A549 (cell line): ENCODE measurements around the gene SLC23A2.

Experiments used
- CHD4 ChIP-seq: fragments of 200-600 bp; sonication (generic); IDR thresholded peaks from 2 replicates; pipeline ENCODE4 v1.6.1; 2016; ENCODE audit warnings: antibody characterized with exemption, mild to moderate bottlenecking, borderline replicate concordance
- EP300 ChIP-seq, 2 experiments: fragments of >200 bp; sonication (Bioruptor Twin); formaldehyde crosslinking; IDR thresholded peaks; 2 replicates in 1 of 2; 3 replicates in 1 of 2; pipeline ENCODE4 v1.6.1; 2016 to 2017
- HDAC2 ChIP-seq: fragments of 200-600 bp; sonication (generic); IDR thresholded peaks from 2 replicates; pipeline ENCODE4 v1.6.1; 2016
- MAZ ChIP-seq: fragments of 150-350 bp; IDR thresholded peaks from 2 replicates; pipeline ENCODE4 v1.6.1; 2014; ENCODE audit warnings: antibody characterized with exemption, low read depth, low read length, borderline replicate concordance
- POLR2A ChIP-seq: IDR thresholded peaks from 2 replicates; pipeline ENCODE4 v1.6.1; 2012; ENCODE audit warnings: mild to moderate bottlenecking, low read length
- SREBF2 ChIP-seq: fragments of 450-650 bp; IDR thresholded peaks from 2 replicates; pipeline ENCODE4 v1.6.1; 2014; ENCODE audit warnings: mild to moderate bottlenecking, moderate library complexity
- TF ChIP-seq, protein P1 (sequence below): fragments of >200 bp; sonication (Bioruptor Twin); formaldehyde crosslinking; IDR thresholded peaks from 3 replicates; pipeline ENCODE4 v1.5.1; 2016

- TF ChIP-seq HDAC2: no peak
- TF ChIP-seq, protein P1, sequence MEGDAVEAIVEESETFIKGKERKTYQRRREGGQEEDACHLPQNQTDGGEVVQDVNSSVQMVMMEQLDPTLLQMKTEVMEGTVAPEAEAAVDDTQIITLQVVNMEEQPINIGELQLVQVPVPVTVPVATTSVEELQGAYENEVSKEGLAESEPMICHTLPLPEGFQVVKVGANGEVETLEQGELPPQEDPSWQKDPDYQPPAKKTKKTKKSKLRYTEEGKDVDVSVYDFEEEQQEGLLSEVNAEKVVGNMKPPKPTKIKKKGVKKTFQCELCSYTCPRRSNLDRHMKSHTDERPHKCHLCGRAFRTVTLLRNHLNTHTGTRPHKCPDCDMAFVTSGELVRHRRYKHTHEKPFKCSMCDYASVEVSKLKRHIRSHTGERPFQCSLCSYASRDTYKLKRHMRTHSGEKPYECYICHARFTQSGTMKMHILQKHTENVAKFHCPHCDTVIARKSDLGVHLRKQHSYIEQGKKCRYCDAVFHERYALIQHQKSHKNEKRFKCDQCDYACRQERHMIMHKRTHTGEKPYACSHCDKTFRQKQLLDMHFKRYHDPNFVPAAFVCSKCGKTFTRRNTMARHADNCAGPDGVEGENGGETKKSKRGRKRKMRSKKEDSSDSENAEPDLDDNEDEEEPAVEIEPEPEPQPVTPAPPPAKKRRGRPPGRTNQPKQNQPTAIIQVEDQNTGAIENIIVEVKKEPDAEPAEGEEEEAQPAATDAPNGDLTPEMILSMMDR: no peak
- no peak for TF ChIP-seq SREBF2
- no peak for TF ChIP-seq POLR2A
- TF ChIP-seq EP300 (IDR thresholded peaks at IDR 0.05): no peak
- no peak for TF ChIP-seq MAZ
- no peak for TF ChIP-seq CHD4
Measured at GRCh38 chr20:5020760-5021159, 19.4 kb upstream of the SLC23A2 start.
